Panc1 (cell line): ENCODE data around the gene CHST5. TPM values are rescaled to one million over a fixed set of nuclear protein-coding genes. Genes with fewer than 3 reads are reported as not detected.
A peak's percentile ranks its signal among the peaks of the same experiment; 100 is the strongest.
"Not testable (repeated sequence)": the region's sequence is repeated elsewhere in the genome, so short reads cannot be mapped to it uniquely, and the experiment has no call there.

ENCODE experiments used
- ATAC-seq: fragments of 200-7000 bp; cut with Tn5 transposase; 2 replicates; pipeline ENCODE4 v1.9.1; 2020; ENCODE audit warnings: mild to moderate bottlenecking, moderate library complexity
- BruUV-seq: library from RNA; stranded (reverse); fragments of 400-500 nt; replicated peaks from 2 replicates; lab custom pipeline; 2021; lab: Mats Ljungman, UMichigan
- CTCF ChIA-PET: fragments of 300-600 bp; sonication (Branson Sonifier 250); formaldehyde crosslinking; loops from one replicate; lab custom pipeline; 2022; ENCODE audit warnings: antibody characterized with exemption; lab: Charles Lee
- POLR2A ChIA-PET: fragments of 300-600 bp; sonication (Branson Sonifier 250); formaldehyde crosslinking; loops from one replicate; lab custom pipeline; 2022; ENCODE audit warnings: antibody characterized with exemption; lab: Charles Lee
- DNase-seq: peaks from one replicate; pipeline ENCODE4 v3.0.0-alpha.2; 2010; ENCODE audit warnings: low read depth, low spot score
- H3K27ac ChIP-seq: 2 replicates; pipeline ENCODE4 v1.5.1; 2011; ENCODE audit warnings: mild to moderate bottlenecking, low read length, inconsistent platforms
- H3K27me3 ChIP-seq: fragments of 200-500 bp; sonication (Bioruptor generic); 2 replicates; pipeline ENCODE4 v1.6.0; 2014; ENCODE audit warnings: low read length, inconsistent platforms; ENCODE audit not compliant: control insufficient read depth, insufficient read depth
- H3K36me3 ChIP-seq: fragments of 200-500 bp; sonication (Bioruptor generic); 2 replicates; pipeline ENCODE4 v1.5.1; 2014; ENCODE audit warnings: inconsistent platforms, mild to moderate bottlenecking, low read length, moderate library complexity; ENCODE audit not compliant: control insufficient read depth, insufficient read depth
- H3K4me1 ChIP-seq: 2 replicates; pipeline ENCODE4 v1.5.1; 2011; ENCODE audit warnings: inconsistent platforms, mild to moderate bottlenecking, low read length, moderate library complexity; ENCODE audit not compliant: control insufficient read depth, insufficient read depth
- H3K4me3 ChIP-seq, 2 experiments: 2 replicates each; pipeline ENCODE4 v1.5.1; 2011 to 2012; ENCODE audit warnings: low read depth in 2 of 2, low read length in 2 of 2, mild to moderate bottlenecking in 2 of 2, inconsistent platforms in 1 of 2, moderate library complexity in 1 of 2
- H3K9me3 ChIP-seq: fragments of 200-500 bp; sonication (Bioruptor generic); 2 replicates; pipeline ENCODE4 v1.5.1; 2014; ENCODE audit warnings: low read depth, mild to moderate bottlenecking, inconsistent platforms, low read length, moderate library complexity; ENCODE audit not compliant: control insufficient read depth, insufficient read depth
- CTCF ChIP-seq: fragments of 450-650 bp; IDR thresholded peaks from 2 replicates; pipeline ENCODE4 v1.5.1; 2017; ENCODE audit warnings: mild to moderate bottlenecking
- POLR2AphosphoS5 ChIP-seq: IDR thresholded peaks from 2 replicates; pipeline ENCODE4 v1.6.1; 2012; ENCODE audit warnings: mild to moderate bottlenecking, low read depth, low read length, moderate library complexity
- REST ChIP-seq, 2 experiments: IDR thresholded peaks; 2 replicates each; pipeline ENCODE4 v1.6.1; 2011 to 2012; ENCODE audit warnings: low read depth in 2 of 2, control low read depth in 1 of 2, low read length in 1 of 2, mild to moderate bottlenecking in 1 of 2, moderate library complexity in 1 of 2; ENCODE audit not compliant: insufficient read depth in 1 of 2
- SIN3A ChIP-seq: IDR thresholded peaks from 2 replicates; pipeline ENCODE4 v1.6.1; 2012; ENCODE audit warnings: low read depth, mild to moderate bottlenecking, low read length, moderate library complexity, borderline replicate concordance; ENCODE audit not compliant: insufficient read depth
- TCF7L2 ChIP-seq: IDR thresholded peaks from 2 replicates; pipeline ENCODE4 v1.6.1; 2011; ENCODE audit warnings: mild to moderate bottlenecking, low read depth, low read length, inconsistent platforms
- in situ Hi-C: cut with HindIII; loops from 2 replicates; pipeline ENCODE4 v1.10.0; 2016; ENCODE audit warnings: low sequenced_read_pairs, low pct_unique_long_range_greater_than_20kb
- intact Hi-C: fragments of 100-400 bp; cut with micrococcal nuclease; formaldehyde crosslinking; loops from one replicate; pipeline ENCODE4 v1.10.0; 2022; ENCODE audit not compliant: unreplicated experiment
- total RNA-seq: library from RNA; stranded (reverse); gene quantifications from one replicate; pipeline ENCODE4 v1.2.1, GENCODE V29; 2021; ENCODE audit not compliant: unreplicated experiment

Gene CHST5
- total RNA-seq, 1 experiment from 2014 or later = 0.15 TPM

GRCh38 chr16:75550211-75550662, 14.3 kb upstream of the CHST5 start:
- H3K36me3 ChIP-seq = no peaks in the 10 kb centered on the region
- no TSS peak for BruUV-seq
- no peak for DNase-seq
- peak overlapping the region in 1 of 2 experiments; percentile 30; a peak in 1 of 4 replicates for H3K4me3 ChIP-seq
- no peaks in the 10 kb centered on the region for H3K27me3 ChIP-seq
- TF ChIP-seq SIN3A (no peak), CTCF (peak; percentile 66)
- ATAC-seq = peak; percentile 69
- no peak overlapping the region; the same call in 1 of the 2 replicates for H3K27ac ChIP-seq
- intact Hi-C loops (loop anchor here (10.0 kb wide), 1 partner anchor 75 kb away; no protein-coding TSS in a partner anchor), in situ Hi-C loops (no loop called here)
- CTCF ChIA-PET = interaction anchor here (0.7 to 0.9 kb wide), 4 partner anchors 29 to 80 kb away, joined by 3 to 5 read pairs (median 4); no protein-coding TSS in a partner anchor
- no peaks in the 10 kb centered on the region for H3K4me1 ChIP-seq
- no peaks in the 10 kb centered on the region for H3K9me3 ChIP-seq
- POLR2A ChIA-PET = no interaction called here

- BruUV-seq, POLR2A ChIA-PET, intact Hi-C loops: not testable (repeated sequence)
Measured at GRCh38 chr16:75548456-75548855, 12.5 kb upstream of the CHST5 start.

GRCh38 chr16:75546293-75546692, 10.4 kb upstream of the CHST5 start:
- ChIA-PET POLR2A (no interaction called here), CTCF (no interaction called here)
- no peak overlapping the region for H3K27ac ChIP-seq
- no peaks in the 10 kb centered on the region for H3K4me1 ChIP-seq
- no peaks in the 10 kb centered on the region for H3K36me3 ChIP-seq
- ATAC-seq (no peak), DNase-seq (no peak)
- intact Hi-C loops (no loop called here), in situ Hi-C loops (no loop called here)
- BruUV-seq = no TSS peak
- H3K9me3 ChIP-seq = no peaks in the 10 kb centered on the region
- no peak overlapping the region for H3K4me3 ChIP-seq
- TF ChIP-seq TCF7L2 (no peak), POLR2AphosphoS5 (no peak), REST (IDR thresholded peaks at IDR 0.05; ENCODE audit: insufficient read depth in 1 of 2, low read depth in 2 of 2, low read length in 1 of 2) (no peak), SIN3A (no peak), CTCF (no peak)
- no peaks in the 10 kb centered on the region for H3K27me3 ChIP-seq

More at GRCh38 chr16:75548456-75548855, 12.5 kb upstream of the CHST5 start:
- H3K27me3 ChIP-seq, DNase-seq, CTCF ChIA-PET, H3K27ac ChIP-seq, ATAC-seq, H3K4me3 ChIP-seq, in situ Hi-C loops, H3K4me1 ChIP-seq, H3K36me3 ChIP-seq, H3K9me3 ChIP-seq: not testable (repeated sequence)

- CTCF ChIA-PET, in situ Hi-C loops, H3K27me3 ChIP-seq, POLR2A ChIA-PET, H3K36me3 ChIP-seq, DNase-seq, H3K9me3 ChIP-seq, H3K4me3 ChIP-seq, BruUV-seq, ATAC-seq, intact Hi-C loops, H3K27ac ChIP-seq, H3K4me1 ChIP-seq: not testable (repeated sequence)
Measured at GRCh38 chr16:75545879-75546278, 10.0 kb upstream of the CHST5 start.
